ENCODE measurements around the gene ZNF619.

GRCh38 chr3:40518848-40519247 lies 41.9 kb downstream of the ZNF619 start:
- no peak for TF ChIP-seq POLR2A (IDR thresholded peaks at IDR 0.05; ENCODE audit: extremely low read depth, insufficient read length)
- TF ChIP-seq, protein P1, sequence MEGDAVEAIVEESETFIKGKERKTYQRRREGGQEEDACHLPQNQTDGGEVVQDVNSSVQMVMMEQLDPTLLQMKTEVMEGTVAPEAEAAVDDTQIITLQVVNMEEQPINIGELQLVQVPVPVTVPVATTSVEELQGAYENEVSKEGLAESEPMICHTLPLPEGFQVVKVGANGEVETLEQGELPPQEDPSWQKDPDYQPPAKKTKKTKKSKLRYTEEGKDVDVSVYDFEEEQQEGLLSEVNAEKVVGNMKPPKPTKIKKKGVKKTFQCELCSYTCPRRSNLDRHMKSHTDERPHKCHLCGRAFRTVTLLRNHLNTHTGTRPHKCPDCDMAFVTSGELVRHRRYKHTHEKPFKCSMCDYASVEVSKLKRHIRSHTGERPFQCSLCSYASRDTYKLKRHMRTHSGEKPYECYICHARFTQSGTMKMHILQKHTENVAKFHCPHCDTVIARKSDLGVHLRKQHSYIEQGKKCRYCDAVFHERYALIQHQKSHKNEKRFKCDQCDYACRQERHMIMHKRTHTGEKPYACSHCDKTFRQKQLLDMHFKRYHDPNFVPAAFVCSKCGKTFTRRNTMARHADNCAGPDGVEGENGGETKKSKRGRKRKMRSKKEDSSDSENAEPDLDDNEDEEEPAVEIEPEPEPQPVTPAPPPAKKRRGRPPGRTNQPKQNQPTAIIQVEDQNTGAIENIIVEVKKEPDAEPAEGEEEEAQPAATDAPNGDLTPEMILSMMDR (IDR thresholded peaks at IDR 0.05; ENCODE audit: low read depth, low read length), result no peak
- TF ChIP-seq, protein P2, sequence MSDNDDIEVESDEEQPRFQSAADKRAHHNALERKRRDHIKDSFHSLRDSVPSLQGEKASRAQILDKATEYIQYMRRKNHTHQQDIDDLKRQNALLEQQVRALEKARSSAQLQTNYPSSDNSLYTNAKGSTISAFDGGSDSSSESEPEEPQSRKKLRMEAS (IDR thresholded peaks at IDR 0.05; ENCODE audit: low read depth, low read length), result no peak
